GM12891 (cell line): Measurements from ENCODE around the gene SMCO4.

Experiments
- POLR2A ChIP-seq: IDR thresholded peaks from 2 replicates; pipeline ENCODE4 v1.6.1; 2011; ENCODE audit warnings: low read depth, low read length, control low read depth
- POLR2AphosphoS5 ChIP-seq: IDR thresholded peaks from 2 replicates; pipeline ENCODE4 v1.6.1; 2011; ENCODE audit warnings: low read depth, low read length, control low read depth
- POU2F2 ChIP-seq: IDR thresholded peaks from 2 replicates; pipeline ENCODE4 v1.6.1; 2011; ENCODE audit warnings: low read depth, mild to moderate bottlenecking, control low read depth, low read length, moderate library complexity
- SPI1 ChIP-seq: IDR thresholded peaks from 2 replicates; pipeline ENCODE4 v1.6.1; 2011; ENCODE audit warnings: low read depth, low read length, control low read depth
- TAF1 ChIP-seq: IDR thresholded peaks from 2 replicates; pipeline ENCODE4 v1.6.1; 2011; ENCODE audit warnings: low read depth, low read length, control low read depth

- no peak for TF ChIP-seq POLR2A
- TF ChIP-seq TAF1: no peak
- no peak for TF ChIP-seq POLR2AphosphoS5
- TF ChIP-seq SPI1: peak; percentile 99
- no peak for TF ChIP-seq POU2F2
Observed at GRCh38 chr11:93512949-93513667, 30.1 kb downstream of the SMCO4 start.
